Central memory CD8-positive, alpha-beta T cell (primary cell): ENCODE data around the gene RARG.

ENCODE experiments used
- ATAC-seq: fragments of 150-1000 bp; cut with Tn5 transposase; replicated peaks from 2 replicates; pipeline ENCODE4 v1.10.0; 2022; ENCODE audit warnings: mild to moderate bottlenecking, moderate FRiP score, moderate number of reproducible peaks; ENCODE audit not compliant: poor library complexity, severe bottlenecking; ENCODE audit errors: extremely low read depth
- DNase-seq, 2 donors: peaks; one replicate each; pipeline ENCODE4 v3.0.0; 2021; ENCODE audit warnings: low spot score in 2 of 2
- H3K27ac Mint-ChIP-seq: one replicate; pipeline ENCODE4 v1.8.0; 2022; ENCODE audit warnings: low read depth, mild to moderate bottlenecking, moderate library complexity, mixed read lengths
- H3K27me3 Mint-ChIP-seq: one replicate; pipeline ENCODE4 v1.8.0; 2022; ENCODE audit warnings: mixed read lengths
- H3K36me3 Mint-ChIP-seq: one replicate; pipeline ENCODE4 v1.8.0; 2022; ENCODE audit warnings: mild to moderate bottlenecking, moderate library complexity, mixed read lengths; ENCODE audit not compliant: insufficient read depth
- H3K4me1 Mint-ChIP-seq: one replicate; pipeline ENCODE4 v1.8.0; 2022; ENCODE audit warnings: mixed read lengths
- H3K4me3 Mint-ChIP-seq: one replicate; pipeline ENCODE4 v1.8.0; 2022; ENCODE audit warnings: mild to moderate bottlenecking, moderate library complexity, mixed read lengths
- H3K9me3 Mint-ChIP-seq: one replicate; pipeline ENCODE4 v1.8.0; 2022; ENCODE audit warnings: mixed read lengths

RARG gene

DNA sequence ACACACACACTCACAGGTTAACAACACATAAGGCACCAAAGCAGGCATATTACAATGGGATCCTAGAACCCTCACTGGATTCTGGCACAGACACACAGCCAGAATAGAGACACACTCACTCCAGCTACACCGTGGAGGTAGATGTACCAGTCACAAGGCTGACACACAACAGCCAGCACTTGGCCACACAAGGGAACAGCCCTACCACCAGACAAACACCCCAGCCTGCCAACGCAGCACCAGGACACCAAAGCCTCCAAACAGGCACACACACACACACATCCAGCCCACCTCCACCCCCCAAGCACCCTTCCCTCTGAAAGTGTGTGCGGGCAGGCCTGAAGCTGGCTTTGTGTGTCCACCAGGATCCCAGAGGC is 14.1 kb downstream of the RARG start:
- Mint-ChIP-seq H3K9me3 (no peaks in the 10 kb centered on the region), H3K4me3 (peak overlapping the region; percentile 97), H3K4me1 (peaks cover 89% of the 10 kb centered on the region), H3K27me3 (no peaks in the 10 kb centered on the region), H3K36me3 (peaks cover 14% of the 10 kb centered on the region), H3K27ac (peak overlapping the region; percentile 67)
- DNase-seq (no peak), ATAC-seq (no peak)

DNA sequence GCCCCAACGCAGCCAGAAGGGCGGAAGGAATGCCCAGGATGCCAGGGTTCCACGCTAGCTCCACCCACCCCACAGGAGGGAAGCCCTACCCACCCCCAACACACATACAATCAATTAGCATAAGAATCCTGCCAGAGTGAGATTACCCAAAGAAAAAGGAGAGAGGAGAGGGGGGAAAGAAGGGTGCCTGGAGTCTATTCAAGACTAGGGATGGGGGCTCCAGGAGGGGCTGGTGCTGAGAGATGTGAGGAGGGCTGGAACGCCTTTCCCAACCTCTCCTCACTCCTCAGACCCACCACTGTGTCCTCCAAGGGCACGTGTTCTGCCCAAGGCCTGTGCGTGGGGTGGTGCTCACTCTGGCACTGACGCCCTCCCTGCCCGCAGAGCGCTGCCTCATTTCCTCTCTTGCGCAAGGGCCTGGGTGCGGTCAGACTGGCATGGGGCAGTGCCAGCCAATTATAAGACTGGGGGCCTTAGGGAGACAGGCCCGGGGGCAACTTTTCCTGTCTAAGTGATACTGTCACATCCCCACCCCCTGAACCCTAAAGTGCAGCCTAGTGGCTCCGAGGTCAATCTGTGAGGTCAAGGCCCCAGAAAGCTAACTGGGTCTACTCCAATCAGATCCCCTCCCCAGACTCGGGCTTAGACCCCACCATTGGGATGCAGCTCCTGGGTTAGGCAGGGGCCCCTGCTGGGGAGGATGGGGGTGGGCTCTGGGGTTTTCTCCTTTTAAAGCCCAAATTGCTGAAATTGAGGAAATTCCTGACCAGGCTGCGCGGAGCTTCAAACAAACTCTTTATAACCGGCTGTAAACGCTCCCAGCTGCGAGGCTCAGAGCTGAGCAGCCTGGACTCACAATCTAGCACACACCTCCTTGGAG is 14.7 kb downstream of the RARG start:
- H3K4me3 Mint-ChIP-seq, result peak overlapping the region; percentile 97
- DNase-seq, result no peak
- no peaks in the 10 kb centered on the region for H3K27me3 Mint-ChIP-seq
- peaks cover 16% of the 10 kb centered on the region for H3K36me3 Mint-ChIP-seq
- ATAC-seq, result no peak
- peaks cover 84% of the 10 kb centered on the region for H3K4me1 Mint-ChIP-seq
- H3K27ac Mint-ChIP-seq, result peak overlapping the region; percentile 67
- no peaks in the 10 kb centered on the region for H3K9me3 Mint-ChIP-seq

DNA sequence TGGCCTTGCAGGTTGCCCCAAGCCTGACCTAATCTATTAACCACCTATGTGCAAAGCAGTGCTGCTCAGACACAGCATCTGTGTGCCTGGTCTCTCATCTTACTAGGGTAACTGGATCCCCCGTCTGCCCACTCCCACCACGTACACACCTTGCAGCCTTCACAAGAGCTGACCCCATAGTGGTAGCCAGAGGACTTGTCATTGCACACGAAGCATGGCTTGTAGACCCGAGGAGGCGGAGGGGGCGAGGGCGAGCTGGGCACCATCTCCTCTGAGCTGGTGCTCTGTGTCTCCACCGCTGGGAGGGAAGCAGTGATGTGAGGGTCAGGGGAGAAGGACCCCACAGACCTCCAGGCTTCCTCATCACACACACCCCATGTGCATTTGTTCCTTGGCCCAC is 16.5 kb downstream of the RARG start:
- H3K4me3 Mint-ChIP-seq, result no peak overlapping the region
- H3K36me3 Mint-ChIP-seq, result peaks cover 21% of the 10 kb centered on the region
- H3K27ac Mint-ChIP-seq, result no peak overlapping the region
- H3K4me1 Mint-ChIP-seq, result peaks cover 77% of the 10 kb centered on the region
- H3K27me3 Mint-ChIP-seq, result no peaks in the 10 kb centered on the region
- no peak for DNase-seq
- no peaks in the 10 kb centered on the region for H3K9me3 Mint-ChIP-seq
- ATAC-seq, result no peak

DNA sequence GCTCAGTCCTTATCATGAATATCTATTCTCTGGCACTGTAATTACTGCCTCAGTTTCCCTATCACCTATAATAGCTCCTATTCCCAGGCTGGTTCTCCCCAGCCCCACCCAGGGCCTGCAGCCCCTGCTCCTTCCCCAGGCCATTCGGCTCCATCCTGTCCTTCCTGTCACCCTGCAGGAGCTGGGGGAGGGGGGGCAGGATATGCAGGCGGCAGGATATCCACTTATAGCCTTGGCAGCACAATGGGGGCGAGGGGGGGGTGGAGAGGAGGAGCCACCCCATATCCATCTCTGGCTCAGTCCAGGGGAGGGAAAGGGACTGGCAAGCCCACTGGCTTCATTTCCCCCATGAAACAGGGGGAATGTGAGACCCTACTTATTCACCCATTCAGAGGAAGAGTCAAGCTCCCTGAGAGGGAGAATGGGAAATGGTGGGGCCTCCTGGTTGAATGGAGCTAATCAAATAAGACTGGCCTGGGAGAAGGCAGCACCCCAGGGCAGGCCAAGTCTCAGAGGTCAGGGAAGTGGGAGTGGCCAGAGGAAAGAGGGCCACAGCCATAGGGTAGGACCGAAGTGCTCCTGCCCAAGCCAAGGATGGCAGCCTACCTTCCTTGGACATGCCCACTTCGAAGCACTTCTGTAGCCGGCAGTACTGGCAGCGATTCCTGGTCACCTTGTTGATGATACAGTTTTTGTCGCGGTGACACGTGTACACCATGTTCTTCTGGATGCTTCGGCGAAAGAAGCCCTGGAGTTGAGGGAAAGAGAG is 17.1 kb downstream of the RARG start:
- Mint-ChIP-seq H3K4me3 (no peak overlapping the region), H3K4me1 (peaks cover 75% of the 10 kb centered on the region), H3K27ac (peak overlapping the region; percentile 82), H3K27me3 (no peaks in the 10 kb centered on the region), H3K36me3 (peaks cover 19% of the 10 kb centered on the region), H3K9me3 (no peaks in the 10 kb centered on the region)
- DNase-seq (no peak), ATAC-seq (no peak)

DNA sequence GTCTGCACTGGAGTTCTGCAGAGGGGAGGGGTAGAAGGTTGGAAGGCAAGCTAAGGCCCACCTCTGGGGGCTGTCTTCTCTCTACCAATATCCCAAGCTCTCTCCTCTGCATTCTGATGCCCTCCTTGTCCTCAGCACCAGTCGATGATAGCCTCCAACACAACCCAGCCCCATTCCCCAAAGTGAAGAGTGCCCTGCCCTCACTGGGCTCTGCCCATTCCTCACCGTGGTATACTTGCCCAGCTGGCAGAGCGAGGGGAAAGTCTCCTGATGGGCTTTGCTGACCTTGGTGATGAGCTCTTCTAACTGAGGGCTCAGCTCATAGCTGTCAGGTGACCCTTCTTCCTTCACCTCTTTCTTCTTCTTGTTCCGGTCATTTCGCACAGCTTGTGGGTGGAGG is 17.8 kb downstream of the RARG start:
- H3K4me3 Mint-ChIP-seq, result no peak overlapping the region
- no peaks in the 10 kb centered on the region for H3K9me3 Mint-ChIP-seq
- peaks cover 72% of the 10 kb centered on the region for H3K4me1 Mint-ChIP-seq
- peak overlapping the region; percentile 82 for H3K27ac Mint-ChIP-seq
- no peak for DNase-seq
- ATAC-seq, result no peak
- no peaks in the 10 kb centered on the region for H3K27me3 Mint-ChIP-seq
- H3K36me3 Mint-ChIP-seq, result peaks cover 17% of the 10 kb centered on the region

DNA sequence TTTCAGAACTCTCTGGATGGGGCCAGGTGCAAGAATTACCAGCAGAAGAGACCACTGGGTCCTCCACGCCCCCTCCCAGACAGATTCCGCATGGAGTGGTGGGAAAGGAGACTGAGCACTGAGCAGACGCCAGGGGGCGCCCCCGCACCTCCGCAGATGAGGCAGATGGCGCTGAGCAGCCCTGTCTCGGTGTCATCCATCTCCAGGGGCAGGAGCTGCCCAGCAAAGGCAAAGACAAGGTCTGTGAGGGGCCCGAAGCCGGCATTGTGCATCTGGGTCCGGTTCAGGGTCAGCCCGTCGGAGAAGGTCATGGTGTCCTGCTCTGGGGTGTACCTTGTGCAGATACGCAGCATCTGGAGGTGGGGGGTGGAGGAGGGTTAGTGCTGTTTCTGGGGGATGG is 18.7 kb downstream of the RARG start:
- Mint-ChIP-seq H3K27ac (peak overlapping the region; percentile 12), H3K27me3 (no peaks in the 10 kb centered on the region), H3K4me3 (no peak overlapping the region), H3K9me3 (no peaks in the 10 kb centered on the region), H3K36me3 (peaks cover 20% of the 10 kb centered on the region), H3K4me1 (peaks cover 72% of the 10 kb centered on the region)
- DNase-seq (peak; percentile 70 to 84), ATAC-seq (peak; percentile 69)

DNA sequence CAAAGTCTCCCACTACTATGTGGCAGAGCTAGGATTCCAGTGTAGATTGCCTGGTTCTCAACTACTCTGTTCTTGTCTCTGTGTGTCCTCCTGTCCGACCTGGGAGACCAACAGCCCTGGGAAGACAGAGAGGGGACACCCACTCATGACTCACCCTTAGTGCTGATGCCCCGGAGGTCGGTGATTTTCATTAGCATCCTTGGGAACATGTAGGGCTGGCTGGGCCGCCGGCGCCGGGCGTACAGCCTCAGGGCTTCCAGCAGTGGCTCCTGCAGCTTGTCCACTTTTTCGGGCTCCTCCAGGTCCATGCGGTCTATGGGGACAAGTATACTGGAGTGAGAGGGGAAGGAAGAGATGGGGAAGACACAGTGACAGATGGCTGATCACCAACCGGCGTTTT is 19.1 kb downstream of the RARG start:
- ATAC-seq, result no peak

DNA sequence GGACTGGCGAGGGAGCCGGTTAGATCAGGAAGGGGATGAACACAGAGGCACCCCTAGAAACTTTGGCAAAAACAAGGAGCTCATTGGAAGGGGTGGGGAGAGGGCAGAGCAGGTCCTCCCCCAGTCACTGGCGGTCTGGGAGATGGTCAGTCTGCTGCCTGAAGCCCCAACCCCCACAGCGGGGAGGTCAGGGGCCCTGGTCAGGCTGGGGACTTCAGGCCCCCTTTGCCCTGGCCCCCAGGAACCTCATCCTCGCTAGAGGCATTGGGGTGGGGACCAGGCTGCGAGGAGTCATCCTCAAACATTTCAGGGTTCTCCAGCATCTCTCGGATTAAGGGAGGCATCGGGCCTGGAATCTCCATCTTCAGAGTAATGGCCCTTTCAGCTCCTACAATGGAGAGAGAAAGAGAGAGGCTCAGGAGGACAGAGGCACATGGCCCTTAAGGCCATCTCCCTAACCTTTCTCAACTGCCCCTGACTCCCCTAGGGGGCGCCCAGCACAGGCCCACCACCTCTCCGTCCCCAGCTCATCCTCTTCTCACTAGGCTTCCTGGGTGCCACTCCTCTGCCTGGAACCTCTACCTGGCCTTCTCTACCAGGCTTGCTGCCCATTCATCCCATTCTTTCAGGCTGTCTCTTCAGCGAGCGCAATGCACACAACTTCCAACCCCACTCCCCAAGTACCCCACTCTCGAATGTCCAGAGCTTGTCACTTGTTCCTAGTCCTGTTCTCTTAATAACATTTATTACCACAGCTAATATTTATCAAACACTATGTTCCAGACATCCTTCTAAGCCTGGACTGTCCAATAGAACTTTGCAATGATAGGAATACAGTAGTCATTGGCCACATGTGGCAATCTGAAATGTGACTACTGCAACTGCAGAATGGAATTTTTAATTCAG is 20.3 kb downstream of the RARG start:
- Mint-ChIP-seq H3K4me3 (no peak overlapping the region), H3K27me3 (no peaks in the 10 kb centered on the region), H3K27ac (peak overlapping the region; percentile 63), H3K9me3 (no peaks in the 10 kb centered on the region), H3K36me3 (peaks cover 25% of the 10 kb centered on the region), H3K4me1 (peaks cover 71% of the 10 kb centered on the region)
- DNase-seq (no peak), ATAC-seq (no peak)

More for the DNA sequence above, 19.1 kb downstream of the RARG start:
- H3K9me3 Mint-ChIP-seq, result no peaks in the 10 kb centered on the region
- DNase-seq, result no peak
- H3K27me3 Mint-ChIP-seq, result no peaks in the 10 kb centered on the region
- H3K36me3 Mint-ChIP-seq, result peaks cover 23% of the 10 kb centered on the region
- peak overlapping the region; percentile 12 for H3K27ac Mint-ChIP-seq
- H3K4me3 Mint-ChIP-seq, result no peak overlapping the region
- peaks cover 72% of the 10 kb centered on the region for H3K4me1 Mint-ChIP-seq

DNA sequence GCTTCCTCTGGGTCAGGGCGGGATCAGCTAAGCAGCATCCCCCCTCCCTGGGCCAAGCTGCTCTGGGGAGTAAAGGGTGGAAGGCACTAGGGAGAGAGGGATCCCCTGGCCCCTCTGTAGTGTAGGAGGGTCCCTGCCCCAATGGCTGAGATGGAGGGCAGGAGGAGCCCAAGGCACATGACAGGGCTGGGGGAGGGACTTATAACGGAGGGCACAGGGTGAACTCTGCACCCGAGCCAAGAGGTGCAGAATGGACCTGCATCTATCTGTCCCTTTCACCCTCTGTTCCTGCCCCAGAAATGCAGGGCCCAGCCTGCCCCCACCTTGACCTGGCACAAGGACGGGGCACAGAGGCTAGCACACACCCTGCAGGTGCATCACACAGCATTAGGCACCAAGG is 21.2 kb downstream of the RARG start:
- Mint-ChIP-seq H3K9me3 (no peaks in the 10 kb centered on the region), H3K27ac (no peak overlapping the region), H3K36me3 (peaks cover 28% of the 10 kb centered on the region), H3K4me3 (no peak overlapping the region), H3K4me1 (peaks cover 71% of the 10 kb centered on the region), H3K27me3 (no peaks in the 10 kb centered on the region)
- no peak for ATAC-seq
- no peak for DNase-seq

DNA sequence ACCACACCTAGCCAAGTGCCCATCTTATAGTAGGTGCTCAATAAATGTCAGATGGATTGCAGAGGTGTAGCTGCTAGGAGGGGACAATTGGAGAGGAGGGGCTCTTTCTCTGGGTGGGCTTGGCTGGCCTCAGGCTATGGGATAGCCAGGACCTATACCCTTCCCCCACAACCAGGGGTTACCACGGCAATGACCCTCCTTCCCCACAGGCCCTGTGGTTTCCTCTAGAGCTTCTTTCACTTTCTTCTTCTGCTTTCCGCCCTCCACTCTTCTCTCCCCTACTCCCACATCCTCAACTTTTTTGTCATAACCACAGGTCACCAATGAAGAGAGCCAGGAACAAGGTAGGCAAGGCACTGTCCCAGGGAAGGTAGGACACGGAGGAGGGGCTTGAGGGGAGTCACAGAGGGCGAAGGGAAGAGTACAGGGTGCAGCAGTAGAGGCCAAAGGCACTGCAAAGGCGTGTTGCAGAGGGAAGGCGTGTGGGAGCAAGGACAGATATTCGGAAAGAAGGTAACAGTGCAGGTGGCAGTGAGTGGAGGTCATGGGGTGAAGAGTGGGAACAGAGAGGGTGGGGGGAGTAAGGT is 23.0 kb downstream of the RARG start:
- peaks cover 29% of the 10 kb centered on the region for H3K36me3 Mint-ChIP-seq

DNA sequence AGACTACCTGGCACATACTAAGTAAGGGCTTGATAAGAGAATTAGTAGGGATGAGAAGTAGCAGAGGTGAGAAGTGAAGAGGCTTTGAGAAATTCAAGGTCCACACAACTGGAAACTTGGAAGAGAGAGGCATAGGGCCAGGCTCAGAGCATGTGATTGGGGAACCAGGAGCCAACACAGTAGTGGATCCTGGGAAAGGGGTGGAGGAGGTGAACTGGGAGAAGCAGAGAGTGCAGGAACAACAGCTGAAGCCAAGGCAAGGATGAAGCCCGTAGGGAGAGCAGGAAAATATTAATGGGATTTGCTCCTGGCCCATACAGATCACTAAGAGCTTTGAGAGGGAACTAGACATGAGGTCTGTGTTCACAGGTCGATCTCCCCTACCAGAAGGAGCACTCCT is 23.6 kb downstream of the RARG start:
- Mint-ChIP-seq H3K9me3 (no peaks in the 10 kb centered on the region), H3K27me3 (no peaks in the 10 kb centered on the region), H3K4me1 (peaks cover 57% of the 10 kb centered on the region), H3K27ac (peak overlapping the region; percentile 86), H3K4me3 (peak overlapping the region; percentile 78), H3K36me3 (peaks cover 28% of the 10 kb centered on the region)
- no peak for ATAC-seq
- DNase-seq, result no peak

More for the DNA sequence above, 23.0 kb downstream of the RARG start:
- H3K9me3 Mint-ChIP-seq, result no peaks in the 10 kb centered on the region
- DNase-seq, result no peak
- H3K27ac Mint-ChIP-seq, result peak overlapping the region; percentile 86
- ATAC-seq, result no peak
- no peaks in the 10 kb centered on the region for H3K27me3 Mint-ChIP-seq
- H3K4me3 Mint-ChIP-seq, result peak overlapping the region; percentile 78
- H3K4me1 Mint-ChIP-seq, result peaks cover 63% of the 10 kb centered on the region

DNA sequence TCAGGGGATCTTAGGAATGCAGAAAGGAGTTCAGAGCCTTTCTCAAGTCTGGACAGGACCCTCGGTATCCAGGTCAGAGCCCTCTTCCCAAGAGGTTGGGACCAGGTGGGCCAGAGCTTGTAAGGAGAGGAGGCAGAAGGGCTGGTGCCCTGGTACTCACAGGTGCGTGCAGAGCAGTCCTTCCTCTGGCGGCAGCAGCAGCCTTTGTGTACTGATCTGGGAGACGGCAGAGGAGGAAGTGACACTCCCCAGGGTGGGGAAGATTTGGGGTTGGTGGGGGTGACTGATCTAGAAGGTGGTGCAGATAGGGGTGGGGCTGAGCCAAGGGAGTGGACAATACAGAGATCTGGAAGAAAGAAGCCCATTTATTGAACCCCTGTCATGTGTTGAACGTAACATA is 25.0 kb downstream of the RARG start, which contains the start of gene ITGB7:
Gene ITGB7, minus strand, starts transcription at position 210 of the 400 bp plus-strand sequence. CDS start 6,808 bp downstream, outside the sequence.
- peaks cover 57% of the 10 kb centered on the region for H3K4me1 Mint-ChIP-seq
- no peaks in the 10 kb centered on the region for H3K27me3 Mint-ChIP-seq
- H3K27ac Mint-ChIP-seq, result peak within 1 kb of the TSS; percentile 92
- no peaks in the 10 kb centered on the region for H3K9me3 Mint-ChIP-seq
- ATAC-seq, result peak; percentile 81
- peaks cover 33% of the 10 kb centered on the region for H3K36me3 Mint-ChIP-seq
- peak in 1 of 2 donors; percentile 44 for DNase-seq
- peak within 1 kb of the TSS; percentile 78 for H3K4me3 Mint-ChIP-seq
